Measurements from ENCODE around the gene RPRD2.
A peak's percentile ranks its signal among the peaks of the same experiment; 100 is the strongest.
"Not testable (repeated sequence)": the region's sequence is repeated elsewhere in the genome, so short reads cannot be mapped to it uniquely, and the experiment has no call there.

RPRD2 gene

GRCh38 chr1:150392627-150393026 is 28.7 kb downstream of the RPRD2 start:
- DNase-seq = no peak

- DNase-seq = not testable (repeated sequence)
Observed at GRCh38 chr1:150395115-150395514, 31.2 kb downstream of the RPRD2 start.

GRCh38 chr1:150397392-150398032 is 33.6 kb downstream of the RPRD2 start:
- DNase-seq = no peak

- DNase-seq = no peak
Observed at GRCh38 chr1:150404465-150404864, 40.5 kb downstream of the RPRD2 start.

- DNase-seq = no peak
Observed at GRCh38 chr1:150405660-150406059, 41.7 kb downstream of the RPRD2 start.

DNA sequence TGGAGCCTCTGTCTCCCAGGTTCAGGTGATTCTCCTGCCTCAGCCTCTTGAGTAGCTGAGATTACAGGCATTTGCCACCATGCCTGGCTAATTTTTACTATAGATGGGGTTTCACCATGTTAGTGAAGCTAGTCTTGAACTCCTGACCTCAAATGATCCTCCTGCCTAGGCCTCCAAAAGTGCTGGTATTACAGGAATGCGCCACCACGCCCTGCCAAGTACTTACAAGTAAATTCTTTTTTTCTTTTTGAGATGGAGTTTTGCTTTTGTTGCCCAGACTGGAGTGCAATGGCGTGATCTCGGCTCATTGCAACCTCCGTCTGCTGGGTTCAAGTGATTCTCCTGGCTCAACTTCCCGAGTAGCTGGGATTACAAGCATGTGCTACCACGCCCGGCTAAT is 42.5 kb downstream of the RPRD2 start:
- no peak for DNase-seq

- DNase-seq = no peak
Observed at GRCh38 chr1:150407330-150407729, 43.4 kb downstream of the RPRD2 start.

DNA sequence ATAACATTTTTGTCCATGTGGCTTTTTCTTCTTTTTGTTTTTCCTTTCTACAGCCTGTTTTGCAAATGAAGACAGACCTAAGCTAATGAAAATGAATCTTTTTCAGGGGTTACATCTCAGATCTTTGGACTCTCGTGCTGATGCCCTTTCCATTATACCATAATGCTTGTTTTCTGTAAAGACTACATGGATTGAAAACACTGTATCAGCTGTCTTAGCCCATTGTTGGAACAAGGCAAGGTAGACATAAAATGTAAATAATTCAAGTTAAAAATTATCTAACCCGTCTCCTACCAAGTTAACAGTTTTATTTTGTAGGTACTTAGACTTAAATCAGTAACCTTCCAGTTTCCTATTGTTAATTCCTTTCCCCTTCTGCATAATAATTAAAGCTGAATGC is 44.9 kb downstream of the RPRD2 start:
- no peak for DNase-seq

DNA sequence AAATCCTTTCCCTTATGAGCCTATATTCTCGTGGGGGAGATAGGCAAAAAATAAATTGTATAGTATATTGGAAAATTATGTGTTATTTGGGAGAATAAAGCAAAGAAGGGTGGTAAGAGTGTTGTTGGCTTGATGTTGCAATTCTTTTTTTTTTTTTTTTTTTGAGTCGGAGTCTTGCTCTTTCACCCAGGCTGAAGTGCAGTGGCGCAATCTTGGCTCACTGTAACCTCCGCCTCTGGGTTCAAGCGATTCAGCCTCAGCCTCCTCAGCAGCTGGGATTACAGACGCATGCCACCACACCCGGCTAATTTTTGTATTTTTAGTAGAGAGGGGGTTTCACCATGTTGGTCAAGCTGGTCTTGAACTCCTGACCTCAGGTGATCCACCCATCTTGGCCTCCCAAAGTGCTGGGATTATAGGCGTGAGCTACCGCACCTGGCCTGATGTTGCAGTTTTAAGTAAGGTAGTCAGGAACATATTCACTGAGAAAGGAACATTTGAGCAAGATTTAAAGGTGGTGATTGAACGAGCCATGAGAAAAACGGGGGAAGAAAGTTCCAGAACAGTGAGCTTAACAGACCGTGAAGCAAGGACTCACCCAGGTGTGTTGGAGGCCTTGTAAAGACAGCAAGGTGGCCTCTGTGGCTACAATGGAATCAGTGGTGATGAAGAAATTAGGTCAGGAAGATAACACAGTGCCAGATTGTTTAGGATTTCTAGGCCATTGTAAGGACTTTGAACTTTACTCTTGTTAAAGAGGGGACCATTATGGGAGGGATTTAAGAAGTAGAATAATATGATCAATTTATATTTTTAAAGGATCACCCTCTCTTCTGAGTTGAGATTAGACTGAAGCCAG is 45.8 kb downstream of the RPRD2 start:
- DNase-seq = no peak

DNA sequence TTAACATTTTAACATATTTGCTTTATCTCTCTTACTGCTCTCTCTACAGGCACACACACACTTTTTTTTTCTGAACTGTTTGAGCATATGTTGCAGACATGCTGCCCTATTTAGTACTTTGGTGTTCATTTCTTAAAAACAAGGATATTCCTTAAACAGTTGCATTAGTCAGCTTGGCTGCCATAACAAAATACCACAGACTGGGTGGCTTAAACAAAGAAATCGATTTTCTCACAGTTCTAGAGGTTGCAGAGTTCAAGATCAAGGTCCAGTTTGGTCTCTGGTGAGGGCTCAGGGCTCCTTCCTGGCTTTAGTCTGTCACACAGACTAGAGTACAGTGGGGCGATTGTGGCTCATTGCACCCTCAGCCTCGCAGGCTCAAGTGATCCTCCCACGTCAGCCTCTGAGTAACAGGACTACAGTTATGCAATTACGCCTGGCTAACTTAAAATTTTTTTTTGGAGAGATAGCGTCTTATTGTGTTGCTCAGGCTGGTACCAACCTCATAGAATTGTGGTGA is 46.7 kb downstream of the RPRD2 start:
- DNase-seq = no peak

DNA sequence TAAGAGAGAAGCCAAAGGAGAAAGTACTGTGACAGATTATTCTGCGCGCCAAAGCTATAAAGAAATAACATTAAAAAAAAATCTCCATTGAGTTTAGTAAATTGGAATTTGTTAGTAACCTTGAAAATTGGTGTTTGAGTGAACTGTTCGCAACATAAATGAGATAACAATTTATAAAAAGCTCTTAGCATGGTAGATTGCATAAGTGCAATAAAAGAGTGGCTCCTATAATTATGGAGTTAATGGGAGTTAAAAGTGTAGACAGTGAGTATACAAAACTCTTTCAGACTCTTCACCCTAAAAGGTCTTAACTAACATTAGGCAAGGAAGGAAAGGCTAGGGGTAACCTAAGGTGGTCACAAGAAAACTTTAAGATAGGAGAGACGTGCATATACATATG is 50.6 kb downstream of the RPRD2 start:
- no peak for DNase-seq

DNA sequence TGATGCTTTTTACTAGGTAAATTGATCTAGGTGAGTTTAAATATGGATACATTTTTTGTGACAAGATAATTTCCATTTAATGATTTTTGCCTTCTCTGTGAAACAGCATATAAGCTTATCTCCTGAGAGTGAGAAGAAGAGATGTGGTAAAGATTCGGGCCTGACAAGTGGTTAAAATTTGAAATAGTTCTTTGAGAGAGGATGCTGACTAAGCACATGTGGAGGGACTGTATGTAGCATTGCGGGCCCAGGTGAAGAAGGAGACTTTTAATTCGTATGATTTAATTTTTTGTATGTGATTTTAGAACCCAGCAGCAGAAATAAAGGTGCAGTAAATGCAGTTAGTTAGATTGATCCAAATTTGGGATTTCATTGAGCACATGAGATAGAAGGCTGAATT is 51.9 kb downstream of the RPRD2 start:
- DNase-seq = no peak

GRCh38 chr1:150420560-150421265 is 56.8 kb downstream of the RPRD2 start:
- no peak for DNase-seq

GRCh38 chr1:150422541-150422940 is 58.6 kb downstream of the RPRD2 start:
- no peak for DNase-seq

- no peak for DNase-seq
Observed at GRCh38 chr1:150429805-150430204, 65.9 kb downstream of the RPRD2 start.

- no peak for DNase-seq
Observed at GRCh38 chr1:150441121-150441520, 77.2 kb downstream of the RPRD2 start.

DNA sequence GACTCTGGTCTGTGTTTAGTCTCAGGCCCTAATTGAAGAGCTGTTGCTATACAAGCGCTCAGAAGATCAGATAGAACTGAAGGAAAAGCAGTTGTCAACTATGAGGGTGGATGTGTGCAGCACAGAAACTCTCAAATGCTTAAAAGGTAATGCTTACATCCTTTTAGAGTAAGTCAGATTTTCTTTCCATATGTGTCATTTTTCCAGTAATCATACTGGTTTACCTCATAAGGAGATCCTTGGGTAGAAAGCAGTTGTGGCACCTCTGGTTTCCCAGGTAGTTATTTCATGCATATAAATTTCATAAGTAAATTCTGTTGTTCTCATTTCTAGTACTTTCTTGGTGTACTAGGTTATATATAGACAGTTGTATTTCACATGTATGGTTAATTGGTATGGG is 80.3 kb downstream of the RPRD2 start:
- no peak for DNase-seq

DNA sequence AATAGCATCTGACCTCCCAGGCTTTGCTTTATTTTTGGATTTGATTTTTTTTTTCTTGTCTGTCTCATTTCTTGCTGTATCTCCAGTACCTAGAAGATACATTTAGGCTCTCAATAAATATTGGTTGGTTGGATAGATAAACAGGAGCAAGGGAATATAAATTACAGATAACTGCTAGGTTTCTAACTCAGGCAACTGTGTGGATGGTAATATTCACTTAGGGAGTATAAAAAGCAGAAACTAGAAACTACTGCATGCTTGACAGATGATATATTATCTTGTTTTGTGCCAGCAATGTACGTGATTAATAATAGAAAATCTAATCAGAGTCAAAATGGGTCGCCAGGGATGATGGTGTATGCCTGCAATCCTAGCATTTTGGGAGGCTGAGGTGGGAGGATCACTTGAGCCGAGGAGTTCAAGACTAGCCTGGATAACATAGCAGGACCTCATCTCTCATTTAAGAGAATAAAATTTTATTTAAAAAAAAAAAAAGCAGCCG is 92.2 kb downstream of the RPRD2 start:
- no peak for DNase-seq

GRCh38 chr1:150464422-150464826 is 100.5 kb downstream of the RPRD2 start:
- DNase-seq = peak; percentile 58

DNA sequence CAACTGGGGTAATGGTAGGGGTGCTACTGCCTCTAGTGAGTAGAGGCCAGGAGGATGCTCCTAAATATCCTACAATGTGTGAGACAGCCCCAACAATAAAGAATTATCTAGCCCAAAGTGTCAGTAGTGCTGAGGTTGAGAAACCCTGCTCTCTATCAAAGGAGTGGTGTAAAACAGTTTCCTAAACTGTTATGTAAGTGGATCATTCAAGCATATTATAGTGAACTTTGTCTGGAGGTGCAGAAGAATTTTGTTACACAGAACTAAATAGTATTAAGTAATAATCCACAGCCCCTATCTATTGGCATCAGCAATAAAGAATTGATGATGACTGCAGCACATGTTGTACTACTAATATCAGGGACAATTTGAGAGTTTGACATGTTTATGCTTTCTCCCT is 103.0 kb downstream of the RPRD2 start:
- DNase-seq = no peak

DNA sequence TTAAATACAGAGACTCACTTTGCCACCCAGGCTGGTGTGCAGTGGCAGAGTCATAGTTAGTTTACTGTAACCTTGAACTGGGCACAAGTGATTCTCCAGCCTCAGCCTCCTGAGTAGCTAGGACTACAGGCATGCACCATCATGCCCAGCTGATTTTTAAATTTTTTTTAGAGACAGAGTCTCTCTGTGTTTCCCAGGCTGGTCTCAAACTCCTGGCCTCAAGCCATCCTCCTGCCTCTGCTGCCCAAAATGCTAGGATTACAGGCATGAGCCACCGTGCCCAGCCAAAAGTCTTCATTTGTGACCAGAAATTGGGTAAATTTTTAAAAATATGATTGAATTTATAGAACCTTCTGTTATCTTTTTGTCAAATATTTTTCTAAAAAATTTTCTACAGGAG is 105.3 kb downstream of the RPRD2 start:
- no peak for DNase-seq

GRCh38 chr1:150472601-150473200 is 108.8 kb downstream of the RPRD2 start:
- no peak for DNase-seq

- DNase-seq = no peak
Observed at GRCh38 chr1:150473659-150474058, 109.7 kb downstream of the RPRD2 start.

Data from CD4-positive, alpha-beta T cell treated with Interferon gamma for 1 hour (primary cell).